ENCODE data around the gene ANKFN1. TPM values are rescaled to one million over a fixed set of nuclear protein-coding genes. Genes with fewer than 3 reads are reported as not detected.
A peak's percentile ranks its signal among the peaks of the same experiment; 100 is the strongest.

Gene ANKFN1
- polyA plus RNA-seq, 3 donors = not detected

DNA sequence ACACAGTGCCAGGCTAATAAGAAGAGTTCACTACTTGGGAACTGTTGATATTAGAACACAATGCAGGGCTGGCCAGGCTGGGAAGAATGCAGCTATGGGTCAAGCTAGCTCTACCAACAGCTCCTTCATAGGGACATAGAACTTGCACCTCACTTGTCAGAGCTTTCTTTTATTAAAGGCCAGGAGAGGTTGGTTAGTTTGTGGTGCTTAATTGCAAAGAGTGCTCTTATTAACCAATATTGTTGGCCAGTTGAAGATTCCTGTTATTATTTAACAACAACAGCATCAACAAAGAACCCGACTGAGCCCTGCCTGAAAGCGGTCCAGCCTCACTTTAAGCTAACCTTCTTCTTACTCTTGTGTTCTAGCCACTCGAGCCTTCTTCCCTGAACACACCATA lies 43.4 kb upstream of the ANKFN1 start:
- no peak overlapping the region for H2AFZ ChIP-seq (ENCODE audit: insufficient read depth, low read depth, low read length, poor library complexity, severe bottlenecking)
- no peaks in the 10 kb centered on the region for H3K9me3 Mint-ChIP-seq
- no peaks in the 10 kb centered on the region for H3K79me2 ChIP-seq (ENCODE audit: insufficient read depth, low read length)
- no peaks in the 10 kb centered on the region for H3K27me3 ChIP-seq (ENCODE audit: control insufficient read depth in 2 of 2, insufficient read depth in 2 of 2, low read length in 2 of 2)
- no peaks in the 10 kb centered on the region for H3K36me3 Mint-ChIP-seq
- H3K4me1 Mint-ChIP-seq = no peaks in the 10 kb centered on the region
- no peak overlapping the region for H3K27ac ChIP-seq (ENCODE audit: low read depth in 1 of 2, low read length in 2 of 2)
- no peak overlapping the region for H3K27ac Mint-ChIP-seq
- H3K27me3 Mint-ChIP-seq (ENCODE audit: low read depth in 3 of 3) = peaks cover 0 to 6% (median 1%) of the 10 kb centered on the region in 3 donors
- H3K9me3 ChIP-seq (replicated peaks in 1 of 2; ENCODE audit: control insufficient read depth in 1 of 2, insufficient read depth in 1 of 2, low read length in 2 of 2) = no peaks in the 10 kb centered on the region
- H3K4me2 ChIP-seq (replicated peaks; ENCODE audit: extremely low read depth, low read length, poor library complexity, severe bottlenecking) = no peak overlapping the region
- WGBS (ENCODE audit: insufficient coverage) = 98% methylated on average over 3 of the region's 3 CpGs
- H3K4me3 ChIP-seq (replicated peaks in 1 of 3; ENCODE audit: low read depth in 2 of 3, low read length in 3 of 3) = no peak overlapping the region
- TF ChIP-seq, protein P1, sequence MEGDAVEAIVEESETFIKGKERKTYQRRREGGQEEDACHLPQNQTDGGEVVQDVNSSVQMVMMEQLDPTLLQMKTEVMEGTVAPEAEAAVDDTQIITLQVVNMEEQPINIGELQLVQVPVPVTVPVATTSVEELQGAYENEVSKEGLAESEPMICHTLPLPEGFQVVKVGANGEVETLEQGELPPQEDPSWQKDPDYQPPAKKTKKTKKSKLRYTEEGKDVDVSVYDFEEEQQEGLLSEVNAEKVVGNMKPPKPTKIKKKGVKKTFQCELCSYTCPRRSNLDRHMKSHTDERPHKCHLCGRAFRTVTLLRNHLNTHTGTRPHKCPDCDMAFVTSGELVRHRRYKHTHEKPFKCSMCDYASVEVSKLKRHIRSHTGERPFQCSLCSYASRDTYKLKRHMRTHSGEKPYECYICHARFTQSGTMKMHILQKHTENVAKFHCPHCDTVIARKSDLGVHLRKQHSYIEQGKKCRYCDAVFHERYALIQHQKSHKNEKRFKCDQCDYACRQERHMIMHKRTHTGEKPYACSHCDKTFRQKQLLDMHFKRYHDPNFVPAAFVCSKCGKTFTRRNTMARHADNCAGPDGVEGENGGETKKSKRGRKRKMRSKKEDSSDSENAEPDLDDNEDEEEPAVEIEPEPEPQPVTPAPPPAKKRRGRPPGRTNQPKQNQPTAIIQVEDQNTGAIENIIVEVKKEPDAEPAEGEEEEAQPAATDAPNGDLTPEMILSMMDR (IDR thresholded peaks at IDR 0.05) = no peak
- H3K36me3 ChIP-seq (replicated peaks in 1 of 2; ENCODE audit: control insufficient read depth in 1 of 2, insufficient read depth in 2 of 2, low read length in 2 of 2) = no peaks in the 10 kb centered on the region
- H3K4me1 ChIP-seq (ENCODE audit: control insufficient read depth in 1 of 2, insufficient read depth in 2 of 2, low read length in 2 of 2) = no peaks in the 10 kb centered on the region
- no peaks in the 10 kb centered on the region for H4K20me1 ChIP-seq (ENCODE audit: insufficient read depth, low read length)
- no peak overlapping the region for H3K4me3 Mint-ChIP-seq
- no peak overlapping the region for H3K9ac ChIP-seq (ENCODE audit: insufficient read depth, low read length, poor library complexity, severe bottlenecking)
- no peak for DNase-seq
- intact Hi-C loops (cut with micrococcal nuclease) = no loop called here

GRCh38 chr17:56110463-56111135 lies 42.7 kb upstream of the ANKFN1 start:
- intact Hi-C loops (cut with micrococcal nuclease) = no loop called here
- H3K27me3 Mint-ChIP-seq (ENCODE audit: low read depth in 3 of 3) = peaks cover 0 to 1% (median 1%) of the 10 kb centered on the region in 3 donors
- Histone ChIP-seq H3K4me3 (replicated peaks in 1 of 3; ENCODE audit: low read depth in 2 of 3, low read length in 3 of 3) (no peak overlapping the region), H3K79me2 (ENCODE audit: insufficient read depth, low read length) (no peaks in the 10 kb centered on the region), H3K9me3 (replicated peaks in 1 of 2; ENCODE audit: control insufficient read depth in 1 of 2, insufficient read depth in 1 of 2, low read length in 2 of 2) (no peaks in the 10 kb centered on the region), H3K9ac (ENCODE audit: insufficient read depth, low read length, poor library complexity, severe bottlenecking) (no peak overlapping the region), H3K4me1 (ENCODE audit: control insufficient read depth in 1 of 2, insufficient read depth in 2 of 2, low read length in 2 of 2) (no peaks in the 10 kb centered on the region), H4K20me1 (ENCODE audit: insufficient read depth, low read length) (no peaks in the 10 kb centered on the region), H3K27ac (ENCODE audit: low read depth in 1 of 2, low read length in 2 of 2) (no peak overlapping the region), H2AFZ (ENCODE audit: insufficient read depth, low read depth, low read length, poor library complexity, severe bottlenecking) (no peak overlapping the region), H3K4me2 (replicated peaks; ENCODE audit: extremely low read depth, low read length, poor library complexity, severe bottlenecking) (no peak overlapping the region), H3K36me3 (replicated peaks in 1 of 2; ENCODE audit: control insufficient read depth in 1 of 2, insufficient read depth in 2 of 2, low read length in 2 of 2) (no peaks in the 10 kb centered on the region), H3K27me3 (ENCODE audit: control insufficient read depth in 2 of 2, insufficient read depth in 2 of 2, low read length in 2 of 2) (no peaks in the 10 kb centered on the region)
- WGBS (ENCODE audit: insufficient coverage) = 93% methylated on average over 2 of the region's 4 CpGs
- H3K36me3 Mint-ChIP-seq = no peaks in the 10 kb centered on the region
- TF ChIP-seq, protein P1 (IDR thresholded peaks at IDR 0.05) = no peak
- no peak overlapping the region for H3K4me3 Mint-ChIP-seq
- peak overlapping the region in 1 of 7 donors; percentile 57 for H3K27ac Mint-ChIP-seq
- DNase-seq = no peak
- no peaks in the 10 kb centered on the region for H3K9me3 Mint-ChIP-seq
- H3K4me1 Mint-ChIP-seq = no peaks in the 10 kb centered on the region
